ENCODE data around the gene INPP5B. TPM values are rescaled to one million over a fixed set of nuclear protein-coding genes. Genes with fewer than 3 reads are reported as not detected.
"Not testable (repeated sequence)": the region's sequence is repeated elsewhere in the genome, so short reads cannot be mapped to it uniquely, and the experiment has no call there.

INPP5B gene
- total RNA-seq, 1 donor from 2014 or later, result 27.2 TPM

DNA sequence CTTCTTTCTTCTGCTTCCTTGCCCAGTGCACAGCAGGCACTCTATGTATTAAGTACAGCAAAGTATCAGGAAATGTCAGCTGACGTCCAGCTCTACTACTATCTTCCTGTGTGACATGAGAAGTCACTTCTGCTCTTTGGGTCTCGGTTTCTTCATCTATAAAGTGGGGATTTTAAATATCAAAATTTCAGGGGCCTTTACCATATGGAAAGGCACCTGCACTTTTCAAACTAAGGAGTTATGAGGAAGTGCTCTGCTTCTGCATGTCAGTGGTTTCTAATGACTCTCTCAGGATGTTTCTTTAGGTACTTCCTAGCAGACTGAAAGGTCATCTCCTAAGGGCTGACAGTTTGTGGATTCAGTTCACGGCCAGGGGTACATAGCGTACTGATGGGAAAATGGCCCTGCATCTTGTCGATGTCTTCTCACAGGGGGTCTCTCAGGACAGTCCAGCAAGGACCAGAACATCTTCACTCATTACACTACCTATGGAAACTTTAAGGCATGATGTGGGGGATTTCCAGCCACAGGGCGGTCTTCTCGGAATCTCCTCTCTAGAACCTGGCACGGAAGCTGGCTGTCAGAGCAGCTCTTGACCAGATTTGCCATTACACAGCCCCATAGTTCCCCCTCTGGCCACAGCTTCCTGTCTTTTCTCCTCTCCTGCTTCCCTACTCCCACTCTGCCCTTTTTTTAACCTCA is 45.5 kb downstream of the INPP5B start:
- H3K36me3 Mint-ChIP-seq (ENCODE audit: low read depth), result peaks cover 1% of the 10 kb centered on the region
- intact Hi-C loops (cut with micrococcal nuclease), result no loop called here
- peaks cover 12% of the 10 kb centered on the region for H3K4me1 Mint-ChIP-seq (ENCODE audit: low read depth)
- no peak for DNase-seq (ENCODE audit: low spot score)
- no peaks in the 10 kb centered on the region for H3K9me3 Mint-ChIP-seq
- H3K27me3 Mint-ChIP-seq (ENCODE audit: insufficient read depth), result no peaks in the 10 kb centered on the region
- H3K4me3 Mint-ChIP-seq, result no peak overlapping the region
- peak overlapping the region; percentile 44 for H3K27ac Mint-ChIP-seq

- DNase-seq (ENCODE audit: low spot score); H3K9me3 Mint-ChIP-seq; H3K4me3 Mint-ChIP-seq; H3K27ac Mint-ChIP-seq; intact Hi-C loops (cut with micrococcal nuclease); H3K27me3 Mint-ChIP-seq (ENCODE audit: insufficient read depth); H3K36me3 Mint-ChIP-seq (ENCODE audit: low read depth): not testable (repeated sequence)
- peaks cover 12% of the 10 kb centered on the region for H3K4me1 Mint-ChIP-seq (ENCODE audit: low read depth)
Observed at GRCh38 chr1:37897563-37897962, 49.3 kb downstream of the INPP5B start.

- H3K27me3 Mint-ChIP-seq (ENCODE audit: insufficient read depth), result no peaks in the 10 kb centered on the region
- intact Hi-C loops (cut with micrococcal nuclease), result no loop called here
- H3K9me3 Mint-ChIP-seq, result no peaks in the 10 kb centered on the region
- no peak overlapping the region for H3K27ac Mint-ChIP-seq
- no peak overlapping the region for H3K4me3 Mint-ChIP-seq
- no peak for DNase-seq (ENCODE audit: low spot score)
- no peaks in the 10 kb centered on the region for H3K4me1 Mint-ChIP-seq (ENCODE audit: low read depth)
- H3K36me3 Mint-ChIP-seq (ENCODE audit: low read depth), result peaks cover 4% of the 10 kb centered on the region
Observed at GRCh38 chr1:37893673-37894072, 53.2 kb downstream of the INPP5B start.

DNA sequence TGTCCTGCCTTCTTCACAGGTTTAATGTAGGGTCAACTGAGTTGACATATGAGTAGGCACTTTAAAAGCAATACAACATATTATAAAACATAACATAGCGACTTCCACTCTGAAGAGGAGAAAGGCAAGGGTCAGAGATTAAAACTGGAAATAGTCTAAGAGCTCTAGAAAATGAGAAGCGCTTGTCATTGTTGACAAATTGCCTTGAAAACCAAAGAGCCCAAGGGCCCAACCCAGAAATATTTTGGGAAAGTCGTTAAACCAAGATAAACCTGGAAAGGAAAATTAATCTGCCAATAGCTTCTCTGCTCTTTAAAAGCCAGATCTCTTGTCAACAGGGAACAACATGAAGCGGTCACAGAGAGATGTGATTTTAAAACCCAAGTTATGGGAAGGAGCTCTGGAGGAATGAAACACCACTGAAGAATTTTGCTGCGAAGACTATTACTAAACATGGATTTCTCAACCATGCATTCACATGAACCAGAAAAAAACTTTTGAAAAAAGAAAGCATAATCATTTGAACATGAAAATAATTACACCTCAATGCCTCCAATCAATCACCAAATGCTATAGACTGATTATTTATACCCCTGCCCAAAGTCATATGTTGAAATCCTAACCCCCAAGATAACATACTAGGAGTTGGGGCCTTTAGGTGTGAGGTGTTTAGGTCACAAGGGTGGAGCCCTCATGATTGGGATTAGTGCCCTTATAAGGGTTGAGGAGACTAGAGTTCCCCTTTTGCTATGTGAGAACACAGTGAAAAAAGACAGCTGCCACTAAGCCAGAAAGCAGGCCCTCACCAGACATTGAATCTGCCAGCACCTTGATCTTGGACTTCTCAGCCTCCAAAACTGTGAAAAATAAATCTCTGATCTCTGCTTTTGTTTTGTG is 54.5 kb downstream of the INPP5B start:
- intact Hi-C loops (cut with micrococcal nuclease), result no loop called here
- Mint-ChIP-seq H3K36me3 (ENCODE audit: low read depth) (peaks cover 10% of the 10 kb centered on the region), H3K27me3 (ENCODE audit: insufficient read depth) (no peaks in the 10 kb centered on the region)

GRCh38 chr1:37890378-37891014 is 56.4 kb downstream of the INPP5B start:
- Mint-ChIP-seq H3K4me1 (ENCODE audit: low read depth) (no peaks in the 10 kb centered on the region), H3K9me3 (no peaks in the 10 kb centered on the region), H3K36me3 (ENCODE audit: low read depth) (peaks cover 19% of the 10 kb centered on the region), H3K27me3 (ENCODE audit: insufficient read depth) (no peaks in the 10 kb centered on the region), H3K4me3 (no peak overlapping the region), H3K27ac (no peak overlapping the region)
- DNase-seq (ENCODE audit: low spot score), result no peak
- intact Hi-C loops (cut with micrococcal nuclease), result loop anchor here (1.0 kb wide), 3 partner anchors 85 to 945 kb away; no protein-coding TSS in a partner anchor

More for the DNA sequence above, 54.5 kb downstream of the INPP5B start:
- no peaks in the 10 kb centered on the region for H3K4me1 Mint-ChIP-seq (ENCODE audit: low read depth)
- H3K27ac Mint-ChIP-seq, result no peak overlapping the region
- H3K9me3 Mint-ChIP-seq, result no peaks in the 10 kb centered on the region
- H3K4me3 Mint-ChIP-seq, result no peak overlapping the region
- DNase-seq (ENCODE audit: low spot score), result no peak

DNA sequence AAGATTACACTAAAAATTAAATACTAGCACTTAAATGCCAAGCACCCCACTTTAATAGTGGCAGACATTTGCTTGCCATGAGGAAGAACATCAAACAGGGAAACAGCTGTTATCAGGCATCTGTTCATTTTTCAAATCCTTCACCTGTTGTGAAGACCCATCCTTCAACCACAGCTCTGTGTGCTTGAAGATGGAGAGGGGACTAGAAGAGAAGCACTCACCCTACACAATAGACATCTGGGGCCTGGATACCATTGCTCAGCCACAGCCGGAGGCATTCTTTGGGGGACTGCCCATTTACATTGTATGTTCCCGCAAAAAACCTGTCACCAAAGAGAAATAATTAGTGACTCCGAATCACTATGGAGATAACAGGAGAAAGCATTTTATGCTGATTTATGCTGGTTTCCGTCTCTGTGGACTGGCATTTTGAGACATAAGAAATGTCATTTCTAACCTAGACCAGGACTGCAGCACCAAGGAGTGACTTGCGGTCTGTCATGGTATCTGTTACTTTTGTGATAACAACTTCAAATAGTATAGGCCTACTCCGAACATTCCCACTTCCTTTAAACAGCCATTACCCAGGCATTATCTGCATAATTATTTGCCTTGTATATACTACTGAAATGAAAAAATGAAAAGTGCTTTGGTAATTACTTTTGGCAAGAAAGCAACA is 58.7 kb downstream of the INPP5B start:
- no peaks in the 10 kb centered on the region for H3K27me3 Mint-ChIP-seq (ENCODE audit: insufficient read depth)
- peaks cover 12% of the 10 kb centered on the region for H3K4me1 Mint-ChIP-seq (ENCODE audit: low read depth)
- no peak overlapping the region for H3K4me3 Mint-ChIP-seq
- peaks cover 30% of the 10 kb centered on the region for H3K36me3 Mint-ChIP-seq (ENCODE audit: low read depth)
- no peaks in the 10 kb centered on the region for H3K9me3 Mint-ChIP-seq
- intact Hi-C loops (cut with micrococcal nuclease), result no loop called here
- H3K27ac Mint-ChIP-seq, result no peak overlapping the region
- DNase-seq (ENCODE audit: low spot score), result no peak

GRCh38 chr1:37884145-37884544 is 62.7 kb downstream of the INPP5B start:
- no peaks in the 10 kb centered on the region for H3K9me3 Mint-ChIP-seq
- H3K36me3 Mint-ChIP-seq (ENCODE audit: low read depth), result peaks cover 49% of the 10 kb centered on the region

DNA sequence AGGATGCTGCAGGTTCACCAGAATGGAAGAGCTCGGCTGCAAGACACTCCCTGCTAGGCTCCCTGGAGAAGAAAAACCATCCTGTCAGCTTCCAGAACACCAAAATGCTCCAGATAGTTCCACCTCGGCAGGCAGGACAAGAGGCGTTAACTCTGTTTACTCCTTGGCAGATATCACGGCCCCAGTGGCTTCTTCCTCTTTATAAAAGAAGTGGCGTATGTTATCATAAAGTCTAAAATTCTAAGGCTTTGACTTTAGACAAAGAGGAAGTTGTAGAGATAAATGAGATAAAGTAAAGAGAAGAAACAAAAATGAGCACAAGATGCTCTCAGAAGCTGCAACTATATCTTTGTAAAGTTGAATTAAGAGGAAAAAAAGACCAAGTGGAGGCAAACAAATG is 63.2 kb downstream of the INPP5B start:
- no peaks in the 10 kb centered on the region for H3K27me3 Mint-ChIP-seq (ENCODE audit: insufficient read depth)
- no peak for DNase-seq (ENCODE audit: low spot score)
- intact Hi-C loops (cut with micrococcal nuclease), result no loop called here
- no peaks in the 10 kb centered on the region for H3K9me3 Mint-ChIP-seq
- no peak overlapping the region for H3K27ac Mint-ChIP-seq
- peaks cover 46% of the 10 kb centered on the region for H3K36me3 Mint-ChIP-seq (ENCODE audit: low read depth)
- H3K4me1 Mint-ChIP-seq (ENCODE audit: low read depth), result peaks cover 12% of the 10 kb centered on the region
- H3K4me3 Mint-ChIP-seq, result no peak overlapping the region

More at GRCh38 chr1:37884145-37884544, 62.7 kb downstream of the INPP5B start:
- Mint-ChIP-seq H3K27me3 (ENCODE audit: insufficient read depth) (no peaks in the 10 kb centered on the region), H3K27ac (no peak overlapping the region), H3K4me1 (ENCODE audit: low read depth) (peaks cover 12% of the 10 kb centered on the region), H3K4me3 (no peak overlapping the region)
- DNase-seq (ENCODE audit: low spot score), result no peak
- intact Hi-C loops (cut with micrococcal nuclease), result no loop called here

GRCh38 chr1:37879865-37880264 is 67.0 kb downstream of the INPP5B start:
- peaks cover 37% of the 10 kb centered on the region for H3K36me3 Mint-ChIP-seq (ENCODE audit: low read depth)
- H3K27me3 Mint-ChIP-seq (ENCODE audit: insufficient read depth), result no peaks in the 10 kb centered on the region
- intact Hi-C loops (cut with micrococcal nuclease), result no loop called here
- no peak overlapping the region for H3K4me3 Mint-ChIP-seq
- no peak overlapping the region for H3K27ac Mint-ChIP-seq
- peaks cover 12% of the 10 kb centered on the region for H3K4me1 Mint-ChIP-seq (ENCODE audit: low read depth)
- no peaks in the 10 kb centered on the region for H3K9me3 Mint-ChIP-seq
- no peak for DNase-seq (ENCODE audit: low spot score)

DNA sequence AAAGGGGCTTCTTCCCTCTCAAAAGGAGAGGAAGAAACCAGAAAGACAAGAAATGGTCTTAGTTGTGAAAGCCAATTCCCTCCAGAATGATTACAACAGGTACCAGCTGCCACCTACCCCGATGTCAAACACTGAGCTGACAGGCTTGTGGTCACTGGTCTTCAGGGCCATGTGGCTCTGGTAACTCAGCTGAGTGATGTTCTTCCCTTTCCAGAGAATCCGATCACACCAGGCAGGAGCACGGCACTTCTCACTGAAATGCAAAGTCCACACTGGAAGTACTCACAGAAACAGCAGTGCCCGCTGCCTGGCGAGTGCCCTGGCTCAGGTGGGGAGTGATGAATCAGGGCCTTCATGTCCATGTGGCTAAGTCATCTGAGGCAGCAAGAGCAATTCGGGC is 68.8 kb downstream of the INPP5B start:
- no peaks in the 10 kb centered on the region for H3K27me3 Mint-ChIP-seq (ENCODE audit: insufficient read depth)
- peaks cover 35% of the 10 kb centered on the region for H3K36me3 Mint-ChIP-seq (ENCODE audit: low read depth)
- no peak overlapping the region for H3K27ac Mint-ChIP-seq
- no peaks in the 10 kb centered on the region for H3K9me3 Mint-ChIP-seq
- intact Hi-C loops (cut with micrococcal nuclease), result no loop called here
- no peaks in the 10 kb centered on the region for H3K4me1 Mint-ChIP-seq (ENCODE audit: low read depth)
- no peak overlapping the region for H3K4me3 Mint-ChIP-seq
- DNase-seq (ENCODE audit: low spot score), result no peak

GRCh38 chr1:37875833-37876232 is 71.0 kb downstream of the INPP5B start:
- no peak overlapping the region for H3K4me3 Mint-ChIP-seq
- H3K9me3 Mint-ChIP-seq, result no peaks in the 10 kb centered on the region
- no peak overlapping the region for H3K27ac Mint-ChIP-seq
- DNase-seq (ENCODE audit: low spot score), result no peak
- intact Hi-C loops (cut with micrococcal nuclease), result no loop called here
- H3K36me3 Mint-ChIP-seq (ENCODE audit: low read depth), result peaks cover 27% of the 10 kb centered on the region
- no peaks in the 10 kb centered on the region for H3K4me1 Mint-ChIP-seq (ENCODE audit: low read depth)
- H3K27me3 Mint-ChIP-seq (ENCODE audit: insufficient read depth), result no peaks in the 10 kb centered on the region

DNA sequence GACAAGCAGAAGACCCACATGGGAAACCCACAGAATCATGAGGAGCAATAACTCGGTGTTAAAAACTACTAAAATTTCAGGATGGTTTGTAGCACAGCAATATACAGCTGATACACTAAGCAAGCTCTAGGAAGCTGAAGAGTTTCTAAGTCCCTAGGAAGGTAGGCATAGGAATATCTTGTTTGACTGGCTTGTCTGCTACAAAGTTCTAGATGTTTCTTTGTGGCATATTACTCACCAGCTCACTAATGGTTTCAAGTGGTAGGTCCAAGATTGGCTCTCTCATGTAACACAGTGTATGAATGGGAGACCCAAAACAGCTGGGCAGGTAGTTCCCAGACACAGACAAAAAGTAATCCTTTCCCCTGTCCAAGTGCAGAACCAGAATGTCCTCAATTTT is 74.2 kb downstream of the INPP5B start:
- intact Hi-C loops (cut with micrococcal nuclease), result no loop called here
- no peaks in the 10 kb centered on the region for H3K4me1 Mint-ChIP-seq (ENCODE audit: low read depth)
- no peak for DNase-seq (ENCODE audit: low spot score)
- peak overlapping the region; percentile 16 for H3K27ac Mint-ChIP-seq
- H3K9me3 Mint-ChIP-seq, result no peaks in the 10 kb centered on the region
- peaks cover 32% of the 10 kb centered on the region for H3K36me3 Mint-ChIP-seq (ENCODE audit: low read depth)
- H3K4me3 Mint-ChIP-seq, result no peak overlapping the region
- H3K27me3 Mint-ChIP-seq (ENCODE audit: insufficient read depth), result no peaks in the 10 kb centered on the region
